K562 (cell line): Measurements from ENCODE around the gene SPZ1. TPM values are rescaled to one million over a fixed set of nuclear protein-coding genes. Genes with fewer than 3 reads are reported as not detected.

Experiments
- ATAC-seq: fragments of 200-7000 bp; cut with Tn5 transposase; 3 replicates; pipeline ENCODE4 v1.9.1; 2020; ENCODE audit warnings: moderate library complexity
- BruUV-seq: library from RNA; stranded (reverse); fragments of 400-500 nt; replicated peaks from 2 replicates; lab custom pipeline; 2021; lab: Mats Ljungman, UMichigan
- CTCF ChIA-PET: fragments of 300-600 bp; formaldehyde crosslinking; extraction: SDS; loops from one replicate; lab custom pipeline; 2021; ENCODE audit warnings: low intra/inter-chr PET ratio; lab: Yijun Ruan, JAX
- POLR2A ChIA-PET: fragments of 300-600, 350-650 bp; sonication (Branson Sonifier 250); formaldehyde crosslinking; extraction: SDS; loops from one replicate; lab custom pipeline; 2021; ENCODE audit warnings: antibody characterized with exemption, inconsistent platforms; lab: Yijun Ruan, JAX
- DNase-seq, 4 experiments: peaks; one replicate each; pipeline versions ENCODE4 v3.0.0 to v3.0.0-alpha.2; 2011 to 2018; ENCODE audit warnings: low spot score in 3 of 4, mixed read lengths in 3 of 4; ENCODE audit errors: extremely low read depth in 1 of 4
- FAIRE-seq: peaks from 2 replicates; lab custom pipeline; 2011; peaks lifted over from hg19 to GRCh38; lab: Jason Lieb, UNC
- H2AFZ ChIP-seq: 2 replicates; pipeline ENCODE4 v1.6.0; 2011; ENCODE audit warnings: low read depth, low read length, control low read depth, inconsistent platforms
- H3K27ac ChIP-seq: fragments of 200-600 bp; 3 replicates; pipeline ENCODE4 v1.8.0; 2011; ENCODE audit warnings: low read depth, mild to moderate bottlenecking, control low read depth, inconsistent platforms, low read length, moderate library complexity, mixed read lengths; ENCODE audit errors: extremely low read depth
- H3K27me3 ChIP-seq, 2 experiments: fragments of 300-600 bp in 1 of 2; 2 replicates in 1 of 2; 3 replicates in 1 of 2; pipeline versions ENCODE4 v1.6.0 to v1.8.0; 2011; ENCODE audit warnings: inconsistent platforms in 2 of 2, low read length in 2 of 2, mild to moderate bottlenecking in 1 of 2, mixed read lengths in 1 of 2, moderate library complexity in 1 of 2; ENCODE audit not compliant: control insufficient read depth in 2 of 2, insufficient read depth in 2 of 2
- H3K36me3 ChIP-seq: fragments of 300-600 bp; 3 replicates; pipeline ENCODE4 v1.8.0; 2011; ENCODE audit warnings: mild to moderate bottlenecking, low read length, inconsistent platforms; ENCODE audit not compliant: control insufficient read depth, insufficient read depth
- H3K4me1 ChIP-seq, 2 experiments: fragments of 200-600 bp in 1 of 2; replicated peaks in 1 of 2; 2 replicates in 1 of 2; 3 replicates in 1 of 2; pipeline versions ENCODE4 v1.5.1 to v1.8.0; 2011; ENCODE audit warnings: inconsistent platforms in 2 of 2, low read length in 2 of 2, mild to moderate bottlenecking in 1 of 2, mixed read lengths in 1 of 2, moderate library complexity in 1 of 2; ENCODE audit not compliant: control insufficient read depth in 2 of 2, insufficient read depth in 2 of 2
- H3K4me2 ChIP-seq: 2 replicates; pipeline ENCODE4 v1.6.1; 2011; ENCODE audit warnings: low read length, control low read depth, inconsistent platforms, mixed read lengths; ENCODE audit not compliant: insufficient read depth
- H3K4me3 ChIP-seq: fragments of 200-600 bp; sonication (generic), shearing (Covaris generic); 2 replicates; pipeline ENCODE4 v1.5.1; 2016; ENCODE audit warnings: control low read depth, inconsistent platforms
- H3K79me2 ChIP-seq: fragments of 200-600 bp; 3 replicates; pipeline ENCODE4 v1.8.0; 2011; ENCODE audit warnings: low read length, inconsistent platforms; ENCODE audit not compliant: control insufficient read depth, insufficient read depth
- H3K9ac ChIP-seq, 2 experiments: 2 replicates each; pipeline versions ENCODE4 v1.6.0 to v1.6.1; 2011; ENCODE audit warnings: low read depth in 2 of 2, low read length in 2 of 2, control low read depth in 1 of 2, inconsistent platforms in 1 of 2, mild to moderate bottlenecking in 1 of 2, mixed read lengths in 1 of 2; ENCODE audit not compliant: insufficient read depth in 1 of 2
- H3K9me1 ChIP-seq: one replicate; pipeline ENCODE4 v1.6.0; 2011; ENCODE audit warnings: inconsistent platforms, mild to moderate bottlenecking, low read length, moderate library complexity; ENCODE audit not compliant: control insufficient read depth, insufficient read depth
- H3K9me3 ChIP-seq: replicated peaks from 2 replicates; pipeline ENCODE4 v1.5.1; 2011; ENCODE audit warnings: low read depth, low read length, inconsistent platforms; ENCODE audit not compliant: control insufficient read depth, insufficient read depth
- H4K20me1 ChIP-seq: replicated peaks from 2 replicates; pipeline ENCODE4 v1.6.1; 2011; ENCODE audit warnings: low read length, inconsistent platforms, mixed read lengths; ENCODE audit not compliant: control insufficient read depth, insufficient read depth
- GTF3C2 ChIP-seq: IDR thresholded peaks from 3 replicates; pipeline ENCODE4 v1.6.1; 2011; ENCODE audit warnings: borderline replicate concordance, mild to moderate bottlenecking, moderate library complexity; ENCODE audit not compliant: insufficient read length; ENCODE audit errors: extremely low read depth
- RBM22 ChIP-seq: fragments of 200-400 bp; formaldehyde crosslinking; IDR thresholded peaks from 2 replicates; pipeline ENCODE4 v1.6.1; 2018; ENCODE audit warnings: low read length, low read depth; ENCODE audit not compliant: poor library complexity, severe bottlenecking
- RNF219 ChIP-seq: fragments of 250-450 bp; sonication (Bioruptor Pico); IDR thresholded peaks from 2 replicates; pipeline ENCODE4 v1.5.0; 2022; ENCODE audit warnings: mild to moderate bottlenecking
- TAF1 ChIP-seq: IDR thresholded peaks from 2 replicates; pipeline ENCODE4 v1.6.1; 2011; ENCODE audit warnings: mild to moderate bottlenecking, low read length, moderate library complexity; ENCODE audit not compliant: insufficient read depth, control insufficient read depth, severe bottlenecking; ENCODE audit errors: extremely low read depth
- ZNF146 ChIP-seq: IDR thresholded peaks from one replicate; pipeline ENCODE4 v1.6.1; 2018; ENCODE audit warnings: missing compliant biosample characterization; ENCODE audit not compliant: unreplicated experiment
- WGBS: fragments of 100-300 bp; shearing (Covaris generic); methylation state at CpG from one replicate; pipeline ENCODE4 v1.1.6; 2016; ENCODE audit warnings: low coverage, mixed read lengths; ENCODE audit not compliant: insufficient coverage; ENCODE audit errors: missing lambda C conversion rate; 5-methylcytosine and 5-hydroxymethylcytosine counted together
- in situ Hi-C: fragments of 300-500 bp; cut with MboI; formaldehyde crosslinking; loops from 4 replicates; pipeline ENCODE4 v1.15.0; 2018; ENCODE audit warnings: inconsistent platforms, mixed read lengths
- intact Hi-C: fragments of 100-400 bp; cut with micrococcal nuclease; formaldehyde crosslinking; loops from 2 replicates; pipeline ENCODE4 v1.14.2; 2022
- polyA plus RNA-seq, 8 experiments: library from polyadenylated mRNA; depleted of rRNA in 4 of 8; stranded (reverse) in 5 of 8; unstranded in 3 of 8; fragments of >200 nt; fragmentation: Nextera tagmentation in 2 of 8; fragmentation: Illumina TruSeq in 1 of 8; extraction: Ambion mirVana in 2 of 8; extraction: Trizol in 1 of 8; gene quantifications; 2 replicates each; pipeline versions ENCODE4 v1.2.1 to v1.2.3, GENCODE V29; 2011 to 2014; ENCODE audit warnings: inconsistent platforms in 1 of 8, missing spikeins in 1 of 8
- total RNA-seq, 7 experiments: library from RNA; depleted of rRNA in 6 of 7; stranded (reverse); fragments of >200 nt in 6 of 7; fragmentation: Illumina TruSeq in 2 of 7; extraction: Trizol in 2 of 7; gene quantifications; 2 replicates each; pipeline versions ENCODE4 v1.2.1 to v1.2.3, GENCODE V29; 2011 to 2021; ENCODE audit warnings: low replicate concordance in 1 of 7

Gene SPZ1
- total and polyA plus RNA-seq, 9 of the 15 experiments (the other 6 are each of a cell fraction or from before 2014, with no cell fraction given) = not detected

GRCh38 chr5:80360914-80361444 lies 41.2 kb downstream of the SPZ1 start (continued):
- TF ChIP-seq TAF1 (no peak), RNF219 (no peak), GTF3C2 (no peak)

DNA sequence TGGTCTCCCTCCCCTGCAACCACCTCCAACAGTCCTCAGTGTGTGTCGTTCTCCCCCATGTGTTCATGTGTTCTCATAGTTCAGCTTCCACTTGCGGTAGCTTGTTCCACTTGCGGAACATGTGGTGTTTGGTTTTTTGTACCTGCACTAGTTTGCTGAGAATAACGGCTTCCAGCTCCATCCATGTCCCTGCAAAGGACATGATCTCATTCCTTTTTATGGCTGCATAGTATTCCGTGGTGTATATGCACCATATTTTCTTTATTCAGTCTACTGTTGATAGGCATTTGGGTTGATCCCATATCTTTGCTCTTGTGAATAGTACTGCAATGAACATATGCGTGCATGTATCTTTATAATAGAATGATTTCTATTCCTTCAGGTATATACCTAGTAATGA lies 45.1 kb downstream of the SPZ1 start:
- Histone ChIP-seq H3K9me1 (no peaks in the 10 kb centered on the region), H3K9me3 (no peaks in the 10 kb centered on the region), H3K4me1 (no peaks in the 10 kb centered on the region), H4K20me1 (no peaks in the 10 kb centered on the region), H3K27me3 (no peaks in the 10 kb centered on the region), H2AFZ (no peak overlapping the region), H3K9ac (no peak overlapping the region), H3K79me2 (no peaks in the 10 kb centered on the region), H3K4me2 (no peak overlapping the region), H3K27ac (no peak overlapping the region), H3K36me3 (no peaks in the 10 kb centered on the region), H3K4me3 (no peak overlapping the region)
- ChIA-PET CTCF (no interaction called here), POLR2A (interaction anchor here (0.5 to 0.6 kb wide), 2 partner anchors 12 to 39 kb away, joined by 3 read pairs; no protein-coding TSS in a partner anchor)
- no peak for ATAC-seq
- peak; percentile 63 for TF ChIP-seq ZNF146 (CRISPR knock-in tag)
- no peak for TF ChIP-seq RBM22
- intact Hi-C loops (no loop called here), in situ Hi-C loops (no loop called here)
- FAIRE-seq = no peak
- BruUV-seq = no TSS peak
- WGBS = 32% methylated on average over 6 of the region's 6 CpGs
- no peak for DNase-seq
